Measurements from ENCODE around the gene VEGFC.

The VEGFC gene

DNA sequence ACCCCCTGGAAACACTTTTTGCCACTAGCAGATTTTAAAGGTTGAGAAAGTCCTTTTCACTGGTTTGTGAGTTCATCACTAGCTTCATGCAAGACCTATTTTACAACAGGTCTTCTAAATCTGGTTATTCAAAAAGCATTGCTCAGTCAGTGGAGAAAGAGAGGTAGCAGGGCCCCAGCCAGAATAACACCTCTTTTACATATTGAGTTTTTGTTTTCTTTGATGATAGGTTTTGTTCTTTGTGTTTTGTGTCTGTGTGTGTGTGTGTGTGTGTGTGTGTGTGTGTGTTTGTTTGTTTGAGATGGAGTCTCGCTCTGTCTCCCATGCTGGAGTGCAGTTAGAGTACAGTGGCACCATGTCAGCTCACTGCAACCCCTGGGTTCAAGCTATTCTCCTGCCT is 2.7 kb upstream of the VEGFC start:
- no peak for DNase-seq (ENCODE audit: low read depth)

DNA sequence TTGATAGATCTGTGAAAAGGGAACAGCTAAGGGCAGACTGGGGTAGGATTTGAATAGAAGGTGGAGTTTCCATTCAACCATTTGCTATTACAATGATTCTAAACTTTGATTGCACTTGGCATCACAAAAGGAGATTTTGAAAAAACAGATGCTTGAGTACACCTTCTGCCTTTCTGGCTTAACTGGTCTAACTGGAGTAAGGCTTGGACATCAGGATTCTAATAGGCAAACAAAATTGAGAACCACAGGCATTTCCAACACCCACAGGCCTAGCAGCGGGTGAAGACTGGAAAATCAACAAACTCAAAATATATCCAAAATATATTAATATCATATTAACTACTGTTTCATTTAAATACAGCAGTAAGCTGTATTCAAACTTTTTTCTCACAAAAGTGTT is 1.9 kb upstream of the VEGFC start:
- DNase-seq (ENCODE audit: low read depth) = no peak

DNA sequence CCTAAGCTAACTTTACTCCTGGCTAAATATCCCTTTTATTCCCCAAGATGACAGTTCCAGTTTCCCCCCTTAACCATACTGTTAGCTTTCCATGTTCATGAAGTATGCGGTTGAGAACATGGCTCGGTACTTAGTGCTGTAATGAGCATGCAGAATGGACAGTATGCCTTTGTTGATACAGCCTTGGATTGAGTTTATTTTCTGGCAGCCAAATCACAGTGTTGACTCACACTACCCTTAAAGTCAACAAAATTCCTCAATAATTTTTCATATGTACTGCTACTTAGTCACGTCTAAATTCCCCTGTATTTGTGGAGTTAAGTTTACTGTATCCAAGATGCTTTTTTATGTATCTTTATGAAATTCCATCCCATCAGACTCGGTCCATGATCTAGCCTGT is 1.4 kb upstream of the VEGFC start:
- DNase-seq (ENCODE audit: low read depth) = peak; percentile 84

DNA sequence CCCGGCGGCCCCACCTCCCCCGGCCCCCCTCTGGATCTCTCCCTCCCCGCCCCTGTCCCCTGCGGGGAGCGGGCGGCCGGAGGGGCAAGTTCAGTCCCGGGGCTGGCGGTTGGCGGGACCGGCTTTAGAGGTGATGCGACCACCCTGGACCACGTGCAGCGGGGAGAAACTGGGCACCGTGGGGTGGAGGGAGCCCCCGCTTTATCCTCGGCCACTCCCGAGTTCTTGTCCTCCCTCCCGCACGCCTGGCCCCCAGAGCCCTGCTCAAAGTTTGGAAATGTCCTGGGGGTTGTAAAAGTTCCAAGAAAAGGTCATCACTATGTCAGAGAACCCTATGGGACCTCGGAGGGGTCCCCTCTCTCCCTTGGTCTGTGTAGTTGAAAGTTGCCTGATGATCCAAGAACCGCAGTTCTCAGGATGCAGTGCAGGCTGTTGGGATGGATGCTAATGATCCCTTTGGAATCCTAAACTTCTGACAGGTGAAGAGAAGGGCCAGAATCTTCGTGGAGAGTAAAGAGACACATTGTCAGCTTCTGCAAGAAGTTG is 411 bp upstream of the VEGFC start:
- DNase-seq (ENCODE audit: low read depth) = no peak

DNA sequence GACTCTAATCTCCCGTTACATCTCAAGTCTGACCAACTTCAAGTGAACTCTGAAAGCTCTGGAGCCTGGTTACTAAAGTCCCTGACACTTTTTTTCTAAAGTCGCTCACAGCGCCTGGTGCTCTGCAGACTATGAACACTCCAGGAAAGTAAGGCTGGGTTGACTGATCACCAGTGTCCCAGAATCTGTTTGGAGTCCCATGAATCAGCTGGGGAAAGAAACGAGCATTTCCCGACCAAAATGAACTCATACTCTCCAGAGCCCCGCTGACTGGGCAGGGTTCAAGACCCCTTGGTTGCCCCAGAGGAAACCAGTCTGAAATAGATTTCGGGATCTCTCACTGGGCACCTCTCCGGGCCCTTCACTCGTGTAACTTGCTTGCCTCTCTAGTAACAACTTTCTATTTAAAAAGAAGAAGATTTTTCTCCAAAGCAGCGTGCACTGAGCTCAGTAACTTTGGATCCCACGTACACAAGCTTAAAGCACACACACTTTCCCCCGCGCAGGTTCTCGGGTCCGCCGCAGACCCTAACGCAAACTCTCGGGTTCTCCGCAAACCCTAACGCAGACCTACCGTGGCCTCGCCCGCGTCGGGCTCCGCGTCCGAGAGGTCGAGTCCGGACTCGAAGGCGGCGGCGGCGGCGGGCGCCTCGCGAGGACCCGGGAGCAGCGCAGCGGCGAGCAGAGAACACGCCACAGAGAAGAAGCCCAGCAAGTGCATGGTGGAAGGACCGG is 964 bp downstream of the VEGFC start:
- no peak for DNase-seq (ENCODE audit: low read depth)

DNA sequence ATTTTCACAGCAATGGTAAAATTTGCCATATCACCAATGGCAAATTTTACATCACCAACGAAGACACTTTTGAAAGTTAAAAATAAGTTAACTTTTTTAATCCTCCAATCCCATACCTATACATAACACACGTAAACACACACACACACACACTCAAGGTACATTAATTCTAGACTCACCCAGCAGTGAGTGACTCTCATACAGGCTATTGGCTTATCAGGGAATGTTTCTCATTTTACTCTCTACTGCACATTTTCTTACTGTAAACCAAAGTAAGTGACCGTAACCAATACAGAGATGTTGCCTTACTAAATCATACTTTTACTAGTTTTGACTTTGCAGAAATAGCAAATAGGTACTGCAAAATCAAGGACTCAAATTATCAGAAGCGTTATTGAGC is 2.3 kb downstream of the VEGFC start:
- DNase-seq (ENCODE audit: low read depth) = no peak

DNA sequence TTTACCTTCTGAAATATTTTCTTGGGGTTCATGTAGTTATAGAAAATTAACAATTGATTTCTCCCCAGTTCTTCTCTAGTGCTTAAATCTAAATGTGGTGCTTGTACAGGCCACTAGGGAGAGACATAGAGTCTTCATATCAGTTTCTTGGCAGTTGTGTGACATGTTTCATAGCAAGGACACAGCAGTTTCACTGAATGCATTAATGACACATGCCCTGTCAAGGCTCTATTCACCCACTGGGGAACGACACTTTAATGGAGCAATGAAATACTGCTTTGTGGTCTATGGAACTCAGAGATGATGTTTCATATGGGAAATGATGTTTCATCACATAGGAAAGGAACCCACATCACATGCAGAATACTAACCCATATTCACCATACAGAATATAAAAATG is 2.8 kb downstream of the VEGFC start:
- peak; percentile 90 for DNase-seq (ENCODE audit: low read depth)

DNA sequence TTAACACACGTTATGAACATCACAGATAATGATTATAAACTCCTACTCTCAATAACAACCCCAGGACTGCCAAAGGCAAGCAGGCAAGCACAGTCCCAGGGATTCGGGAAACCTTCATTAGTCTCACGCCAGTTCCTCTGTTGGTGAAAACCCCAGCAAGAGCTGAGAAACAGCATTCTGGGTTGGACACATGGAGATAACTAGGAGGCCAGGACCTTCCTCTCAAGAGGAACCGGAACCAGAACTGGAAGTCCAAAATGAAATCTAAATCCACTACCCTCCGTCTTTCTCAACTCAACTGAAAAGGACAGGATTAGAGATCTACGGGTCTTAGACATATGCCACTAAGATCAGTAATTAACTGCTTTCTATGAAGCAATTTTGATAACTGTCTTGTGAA is 3.8 kb downstream of the VEGFC start:
- no peak for DNase-seq (ENCODE audit: low read depth)

DNA sequence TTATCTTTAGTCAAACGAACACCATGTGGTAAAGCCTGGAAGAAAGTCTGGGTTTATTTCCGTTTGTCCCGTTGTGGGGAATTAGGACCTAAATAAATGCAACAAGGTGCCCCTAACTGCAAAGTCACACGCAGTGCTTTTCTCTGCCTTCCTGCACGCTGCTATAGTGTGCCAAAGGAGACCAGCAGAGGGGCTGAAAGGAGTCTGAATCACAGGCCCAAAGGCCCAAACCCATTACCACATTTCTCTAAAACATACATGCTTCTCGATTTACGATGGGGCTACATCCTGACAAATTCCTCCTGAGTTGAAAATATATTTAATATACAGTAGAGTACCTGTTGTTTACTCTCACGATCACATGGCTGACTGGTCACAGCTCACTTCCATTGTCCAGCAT is 4.5 kb downstream of the VEGFC start:
- DNase-seq (ENCODE audit: low read depth) = no peak

DNA sequence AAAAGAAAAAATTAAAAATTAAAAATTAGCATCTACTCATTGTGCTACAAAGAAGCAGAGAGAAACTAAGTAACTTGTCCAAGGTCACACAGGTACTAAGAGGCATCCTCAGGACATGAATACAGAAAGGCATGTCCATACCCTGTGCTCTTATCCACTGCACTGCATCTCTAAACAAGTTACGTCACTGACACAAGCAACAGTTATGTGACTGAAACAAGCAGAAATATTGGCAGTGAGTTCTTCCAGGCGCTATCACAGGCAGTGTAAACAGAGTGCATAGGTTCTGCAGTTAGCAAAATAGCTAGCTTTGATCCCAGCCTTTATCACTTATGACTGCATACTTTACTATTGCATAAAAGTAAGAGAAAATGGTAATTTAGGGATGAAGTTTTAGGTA is 7.9 kb downstream of the VEGFC start:
- no peak for DNase-seq (ENCODE audit: low read depth)

DNA sequence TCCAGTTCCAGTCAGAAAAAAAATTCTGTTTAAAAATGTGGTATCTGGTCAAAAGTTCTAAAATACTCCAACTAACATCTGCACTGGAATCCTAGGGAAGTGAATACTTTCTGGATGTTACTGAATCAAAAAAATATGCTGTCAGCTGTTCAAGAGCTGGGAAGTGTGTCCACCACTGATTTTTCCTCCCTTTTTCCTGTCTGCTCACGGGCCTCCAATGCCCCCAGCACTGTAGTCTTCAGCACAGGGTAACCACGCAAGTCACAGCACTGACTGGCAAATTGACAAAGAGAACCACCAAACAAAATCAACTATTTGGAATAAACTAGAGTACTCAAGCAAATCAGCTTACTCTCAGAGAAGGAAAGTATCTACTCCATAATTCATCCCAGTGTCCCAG is 9.9 kb downstream of the VEGFC start:
- DNase-seq (ENCODE audit: low read depth) = no peak

DNA sequence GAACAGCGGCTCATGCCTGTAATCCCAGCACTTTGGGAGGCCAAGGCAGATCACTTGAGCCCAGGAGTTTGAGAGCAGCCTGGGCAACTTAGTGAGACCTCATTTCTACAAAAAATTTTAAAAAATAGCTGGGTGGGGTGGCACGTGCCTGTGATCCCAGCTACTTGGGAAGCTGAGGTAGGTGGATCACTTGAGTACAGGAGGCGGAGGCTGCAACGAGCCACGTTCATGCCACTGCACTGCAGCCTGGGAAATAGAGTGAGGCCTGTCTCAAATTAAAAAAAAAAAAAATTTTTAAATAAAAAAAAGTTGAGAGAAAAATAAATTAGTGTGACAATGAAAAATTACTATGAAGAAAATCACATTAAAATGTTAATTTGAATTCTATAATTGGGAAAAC is 10.5 kb downstream of the VEGFC start:
- DNase-seq (ENCODE audit: low read depth) = no peak

DNA sequence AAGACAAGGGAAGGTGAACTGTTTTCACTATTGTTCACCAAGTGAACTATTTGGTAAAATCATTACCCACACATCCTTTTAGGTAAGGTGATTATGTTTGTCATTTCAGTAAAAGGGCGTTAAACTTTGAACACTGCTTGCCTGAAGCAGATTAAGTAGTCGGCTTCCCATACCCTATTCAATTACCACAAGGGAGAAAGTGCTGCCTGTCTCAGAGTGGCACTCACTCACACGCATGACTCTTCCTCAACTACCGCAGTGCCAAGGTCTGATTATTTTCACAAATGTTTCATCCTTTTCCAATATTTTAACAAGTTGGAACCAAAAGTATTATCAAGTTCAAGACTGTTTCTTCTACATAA is 11.0 kb downstream of the VEGFC start:
- no peak for DNase-seq (ENCODE audit: low read depth)

DNA sequence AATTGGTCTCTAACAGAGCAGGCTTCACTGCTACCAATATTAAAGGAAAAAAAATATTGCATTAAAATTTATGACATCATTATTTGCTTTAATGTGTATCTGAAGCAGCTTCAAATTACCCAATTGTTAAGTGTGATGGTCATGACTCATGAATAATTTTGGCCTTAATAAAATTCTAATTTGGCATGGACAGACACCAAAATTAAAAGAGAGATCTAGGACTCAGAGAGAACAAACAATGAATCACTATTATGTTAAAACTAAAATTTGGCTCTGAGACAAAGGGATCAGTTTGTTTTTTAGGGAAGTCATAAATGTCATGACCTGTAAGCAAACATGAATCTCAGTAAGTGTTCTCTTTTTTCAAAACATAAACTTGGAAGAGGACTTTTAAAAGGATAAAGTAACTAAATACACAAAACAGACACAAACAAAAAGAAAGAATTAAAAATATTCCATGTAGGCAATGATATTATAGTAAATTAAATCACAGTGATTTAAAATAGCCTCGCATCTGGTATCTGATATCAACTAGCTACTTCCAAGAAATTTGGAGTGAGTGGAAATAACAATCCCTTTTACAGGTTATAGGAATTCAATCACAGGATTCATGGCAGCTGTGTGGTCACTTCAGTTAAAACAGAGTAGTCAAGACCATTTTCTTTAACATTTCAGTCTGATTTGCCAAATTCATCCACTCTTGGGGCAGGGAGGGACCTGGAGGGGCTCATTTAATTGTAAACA is 11.6 kb downstream of the VEGFC start:
- no peak for DNase-seq (ENCODE audit: low read depth)

DNA sequence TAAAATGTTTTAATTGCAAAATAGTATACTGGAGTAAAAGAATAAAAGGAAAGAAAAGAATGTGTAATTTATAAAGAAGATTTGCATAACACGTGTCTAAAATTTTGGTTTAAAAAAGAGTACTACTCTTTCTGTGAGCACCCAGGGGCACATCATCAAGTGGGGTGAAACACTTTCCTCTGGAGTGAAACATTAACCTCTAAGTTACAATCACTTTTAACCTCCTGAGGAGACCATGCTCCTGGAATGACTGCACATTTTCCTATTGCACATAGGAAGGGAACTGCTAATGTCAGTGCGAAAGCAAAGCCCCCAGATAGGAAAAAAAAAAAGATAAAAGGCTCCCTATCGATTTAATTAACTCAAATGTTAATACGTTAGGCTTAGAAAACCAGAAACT is 13.3 kb downstream of the VEGFC start:
- DNase-seq (ENCODE audit: low read depth) = no peak

DNA sequence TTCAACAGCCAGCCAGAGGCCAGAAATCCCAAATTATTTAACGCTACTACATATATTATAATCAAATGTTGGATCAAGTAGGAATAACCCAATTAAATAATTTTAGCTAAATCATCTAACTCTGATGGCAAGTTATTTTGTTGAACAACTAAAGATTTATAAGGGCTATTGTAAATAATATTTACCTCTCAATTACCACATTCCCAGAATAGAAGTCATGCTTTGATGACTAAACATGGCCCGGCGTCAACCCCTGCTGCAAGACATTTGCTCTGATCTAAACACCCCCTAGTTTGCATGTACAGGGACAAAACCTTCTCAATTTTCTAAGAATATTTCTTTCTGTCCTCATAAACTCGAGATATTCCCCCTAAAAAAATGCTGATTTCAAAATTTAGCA is 14.2 kb downstream of the VEGFC start:
- DNase-seq (ENCODE audit: low read depth) = no peak

DNA sequence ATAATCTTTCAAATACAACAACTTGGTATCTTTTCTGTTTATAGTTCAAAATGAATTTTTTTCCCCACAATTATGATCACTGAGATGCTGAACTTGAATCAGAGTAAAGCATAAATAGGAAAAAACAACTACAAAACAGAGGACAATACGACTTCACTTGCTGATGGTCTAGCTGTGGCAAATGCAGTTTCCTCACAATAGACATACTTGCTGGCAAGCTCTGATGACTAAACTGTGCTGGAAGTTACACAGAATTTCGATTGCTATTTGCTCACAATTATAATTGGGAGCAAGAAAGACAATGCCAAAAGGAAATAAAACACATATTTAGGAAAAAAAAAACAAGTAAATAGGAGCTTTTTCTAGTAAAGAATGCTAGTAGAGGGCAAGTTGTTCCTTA is 14.7 kb downstream of the VEGFC start:
- DNase-seq (ENCODE audit: low read depth) = peak; percentile 52

DNA sequence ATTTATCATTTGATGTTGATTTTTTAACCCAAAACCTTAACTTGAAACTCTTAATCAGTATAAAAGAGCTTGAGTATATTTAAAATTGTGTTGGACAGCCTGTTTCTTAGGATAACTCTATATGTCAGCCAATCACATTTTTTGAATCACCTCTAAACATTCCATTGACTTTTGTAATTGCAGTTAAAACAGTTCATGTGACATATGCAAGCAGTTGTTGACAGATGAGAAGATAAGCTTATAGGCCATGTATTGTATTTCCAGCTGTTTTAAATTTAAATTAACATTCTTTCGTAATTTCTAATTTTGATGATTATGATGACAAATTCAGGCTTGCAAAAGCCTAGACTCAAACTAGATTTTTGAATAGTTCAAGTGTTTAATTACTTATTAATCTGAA is 17.4 kb downstream of the VEGFC start:
- no peak for DNase-seq (ENCODE audit: low read depth)

DNA sequence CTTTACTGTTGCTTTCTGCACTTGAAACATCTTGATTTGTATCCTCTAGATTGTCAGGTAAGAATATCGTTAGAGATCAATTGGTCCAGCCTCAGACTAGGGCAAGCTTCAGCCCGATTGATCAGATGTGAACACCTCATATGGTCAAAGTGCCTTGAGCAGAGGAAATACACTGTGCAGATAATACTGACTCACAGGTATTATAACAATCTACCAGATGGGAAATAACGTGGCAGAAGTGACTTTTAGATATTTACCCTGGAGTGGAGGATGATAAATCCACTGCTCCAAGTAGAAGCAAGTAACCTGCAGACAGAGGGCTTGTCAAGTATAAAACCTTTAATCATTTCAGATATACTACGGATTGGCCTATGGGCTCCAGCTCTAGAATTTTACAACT is 17.9 kb downstream of the VEGFC start:
- no peak for DNase-seq (ENCODE audit: low read depth)

DNA sequence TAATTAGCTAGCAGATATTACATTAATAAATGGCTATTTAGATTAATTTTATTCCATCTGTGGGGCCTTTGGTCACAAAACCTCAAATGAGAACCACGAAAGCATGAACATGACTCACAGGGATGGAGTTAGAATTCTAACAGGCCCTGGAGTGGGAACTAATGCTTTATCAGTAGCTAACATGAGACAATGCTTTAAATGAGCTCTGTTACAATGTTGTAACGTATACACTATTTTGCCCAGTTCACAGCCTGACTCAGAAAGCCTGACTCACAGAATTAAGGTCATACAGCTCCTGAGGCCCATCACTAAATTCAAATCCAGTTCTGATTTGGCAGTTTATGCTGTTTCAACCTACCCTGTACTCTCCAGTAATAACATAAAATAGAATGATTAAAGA is 23.2 kb downstream of the VEGFC start:
- peak; percentile 70 for DNase-seq (ENCODE audit: low read depth)

DNA sequence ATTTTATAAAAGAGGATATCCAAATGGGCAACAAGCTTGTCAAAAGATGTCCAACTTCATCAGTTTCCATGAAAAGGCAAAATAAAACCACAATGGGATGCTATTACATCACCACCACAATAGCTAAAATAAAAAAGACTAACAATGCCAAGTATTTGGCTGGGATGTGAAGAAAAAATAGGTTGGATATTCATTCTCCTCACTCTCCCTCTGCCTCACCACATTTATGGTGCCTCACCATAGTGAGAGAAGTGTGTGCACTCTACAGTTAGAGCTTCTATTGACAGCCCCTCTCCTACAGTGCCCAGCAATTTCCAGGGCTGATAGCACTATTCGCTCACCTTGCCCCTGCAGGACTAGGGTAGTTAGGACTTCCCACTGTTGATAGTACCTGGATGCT is 25.5 kb downstream of the VEGFC start:
- DNase-seq (ENCODE audit: low read depth) = no peak

DNA sequence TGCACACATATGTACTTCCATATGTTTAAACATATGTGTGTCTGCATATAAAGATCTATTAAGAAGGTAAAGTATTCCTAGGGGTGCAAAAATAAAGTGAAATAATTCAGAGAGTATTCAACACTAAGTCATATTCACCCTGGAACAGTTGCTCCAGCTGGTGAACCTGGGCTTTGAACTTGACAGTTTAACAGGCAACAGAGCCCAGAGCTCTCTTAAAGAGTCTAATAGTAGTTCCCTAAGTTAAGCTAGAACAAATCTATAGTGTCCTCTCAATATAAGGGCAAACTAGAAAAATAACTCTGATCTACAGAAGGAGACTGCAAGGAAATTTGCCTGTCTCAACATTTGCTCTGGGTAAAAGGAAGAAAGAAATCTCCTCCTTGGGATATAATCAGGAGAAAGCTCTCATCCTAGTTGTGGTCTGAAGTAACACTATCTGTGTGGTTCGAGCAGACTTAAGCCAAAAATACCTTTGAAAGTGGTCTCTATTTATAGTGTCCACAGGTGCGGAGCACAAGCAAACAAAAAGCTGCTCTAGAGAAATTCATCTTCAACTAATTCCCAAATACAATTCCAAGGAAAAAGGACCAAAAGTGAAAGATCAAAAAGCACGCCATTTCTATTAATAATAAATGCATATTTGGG is 29.9 kb downstream of the VEGFC start:
- DNase-seq (ENCODE audit: low read depth) = no peak

DNA sequence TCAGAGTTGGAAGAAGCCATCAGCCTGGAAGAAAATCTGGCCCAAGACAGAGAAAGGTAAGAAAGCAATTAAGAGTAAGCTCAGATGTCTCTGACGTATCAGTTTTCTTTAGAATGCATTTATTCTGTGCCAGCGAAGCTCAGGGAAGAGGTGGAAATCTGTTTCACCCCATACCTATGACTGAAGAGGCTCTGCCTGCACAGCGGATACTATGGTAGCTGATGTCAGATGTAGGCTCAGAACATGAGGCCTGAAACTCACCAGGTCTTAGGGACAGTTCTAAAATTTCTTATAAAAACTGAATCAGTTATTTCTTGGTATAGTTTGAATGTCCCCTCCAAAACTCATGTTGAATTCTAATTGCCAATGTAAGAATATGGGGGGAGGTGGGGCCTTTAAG is 30.9 kb downstream of the VEGFC start:
- DNase-seq (ENCODE audit: low read depth) = no peak

All from GM04504 (cell line).